Panc1 (cell line): ENCODE data around the gene MYH11.

Source experiments
- CTCF ChIP-seq: fragments of 450-650 bp; IDR thresholded peaks from 2 replicates; pipeline ENCODE4 v1.5.1; 2017; ENCODE audit warnings: mild to moderate bottlenecking
- POLR2AphosphoS5 ChIP-seq: IDR thresholded peaks from 2 replicates; pipeline ENCODE4 v1.6.1; 2012; ENCODE audit warnings: mild to moderate bottlenecking, low read depth, low read length, moderate library complexity
- REST ChIP-seq, 2 experiments: IDR thresholded peaks; 2 replicates each; pipeline ENCODE4 v1.6.1; 2011 to 2012; ENCODE audit warnings: low read depth in 2 of 2, control low read depth in 1 of 2, low read length in 1 of 2, mild to moderate bottlenecking in 1 of 2, moderate library complexity in 1 of 2; ENCODE audit not compliant: insufficient read depth in 1 of 2
- SIN3A ChIP-seq: IDR thresholded peaks from 2 replicates; pipeline ENCODE4 v1.6.1; 2012; ENCODE audit warnings: low read depth, mild to moderate bottlenecking, low read length, moderate library complexity, borderline replicate concordance; ENCODE audit not compliant: insufficient read depth
- TCF7L2 ChIP-seq: IDR thresholded peaks from 2 replicates; pipeline ENCODE4 v1.6.1; 2011; ENCODE audit warnings: mild to moderate bottlenecking, low read depth, low read length, inconsistent platforms

GRCh38 chr16:15769239-15769638 lies 87.6 kb downstream of the MYH11 start:
- TF ChIP-seq CTCF = no peak
- TF ChIP-seq REST (IDR thresholded peaks at IDR 0.05; ENCODE audit: insufficient read depth in 1 of 2, low read depth in 2 of 2, low read length in 1 of 2) = no peak
- no peak for TF ChIP-seq POLR2AphosphoS5
- no peak for TF ChIP-seq TCF7L2
- TF ChIP-seq SIN3A = no peak
